NCI-H1436 (cell line): ENCODE data around the gene SEPTIN6.

ENCODE experiments used
- DNase-seq: peaks from one replicate; lab custom pipeline; 2025; lab: John Stamatoyannopoulos, UW

Gene SEPTIN6

DNA sequence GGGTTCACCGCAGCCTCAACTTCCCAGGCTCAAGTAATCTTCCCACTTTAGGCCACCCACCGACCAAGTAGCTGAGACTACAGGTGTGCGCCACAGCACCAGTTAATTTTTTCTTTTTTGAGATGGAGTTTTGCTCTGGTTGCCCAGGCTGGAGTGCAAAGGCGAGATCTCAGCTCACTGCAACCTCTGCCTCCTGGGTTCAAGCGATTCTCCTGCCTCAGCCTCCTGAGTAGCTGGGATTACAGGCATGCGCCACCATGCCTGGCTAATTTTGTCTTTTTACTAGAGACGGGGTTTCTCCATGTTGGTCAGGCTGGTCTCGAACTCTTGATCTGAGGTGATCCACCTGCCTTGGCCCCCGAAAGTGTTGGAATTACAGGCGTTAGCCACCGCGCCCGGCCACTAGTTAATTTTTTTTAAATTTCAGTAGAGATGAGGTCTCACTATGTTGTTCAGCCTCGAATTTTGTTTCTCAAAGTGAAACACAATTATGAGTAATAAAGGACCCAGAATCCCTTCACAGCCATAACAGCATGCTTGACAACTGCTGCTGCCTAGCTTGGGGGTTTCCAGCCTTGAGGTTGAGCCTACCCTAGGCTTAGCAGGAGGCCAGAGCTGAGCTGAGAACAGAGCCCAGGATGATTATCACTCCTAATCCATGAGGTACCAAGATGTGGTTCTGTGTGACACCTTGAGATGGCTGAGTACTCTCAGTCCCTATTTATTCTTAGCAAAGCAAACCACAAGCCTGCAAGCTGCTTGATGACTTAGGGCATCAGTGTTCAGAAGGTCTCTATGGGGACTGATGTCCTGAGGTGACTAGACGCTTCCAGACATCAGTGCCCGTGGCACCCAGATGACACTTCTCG is 45.2 kb downstream of the SEPTIN6 start:
- DNase-seq = no peak

DNA sequence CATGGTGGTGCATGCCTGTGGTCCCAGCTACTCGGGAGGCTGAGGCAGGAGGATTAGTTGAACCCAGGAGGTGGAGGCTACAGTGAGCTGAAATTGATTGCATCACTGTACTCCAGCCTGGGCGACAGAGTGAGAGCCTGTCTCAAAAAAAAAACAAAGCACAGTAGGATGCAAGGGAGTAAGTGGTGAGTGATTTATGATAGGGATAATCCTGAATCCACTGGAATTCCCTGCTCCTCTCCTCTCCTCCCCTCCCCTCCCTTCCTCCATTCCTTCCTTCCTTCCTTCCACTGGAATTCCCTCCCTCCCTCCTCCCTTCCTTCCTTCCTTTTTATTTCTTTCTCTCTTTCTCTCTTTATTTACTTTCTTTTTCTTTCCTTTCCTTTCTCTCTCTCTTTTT is 45.9 kb downstream of the SEPTIN6 start:
- DNase-seq = no peak

DNA sequence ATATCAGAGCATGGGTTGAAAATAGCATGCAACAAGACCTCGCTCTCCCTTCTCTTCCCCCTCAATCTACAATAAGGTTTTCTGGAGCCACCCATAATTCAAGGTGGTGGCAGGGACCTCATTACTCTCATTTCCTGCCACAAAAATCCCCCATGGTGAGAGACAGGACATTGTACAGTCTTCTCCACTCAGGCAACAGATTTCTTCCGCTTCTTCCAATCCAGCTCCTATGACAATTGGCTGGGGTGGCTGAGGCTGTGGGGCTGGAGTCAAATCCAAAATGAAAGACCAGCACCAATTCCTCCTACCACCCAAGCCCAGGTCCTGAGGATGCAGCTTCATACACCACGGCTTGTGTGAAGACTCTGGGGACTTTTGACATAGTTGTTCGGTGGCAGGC is 46.5 kb downstream of the SEPTIN6 start:
- no peak for DNase-seq

DNA sequence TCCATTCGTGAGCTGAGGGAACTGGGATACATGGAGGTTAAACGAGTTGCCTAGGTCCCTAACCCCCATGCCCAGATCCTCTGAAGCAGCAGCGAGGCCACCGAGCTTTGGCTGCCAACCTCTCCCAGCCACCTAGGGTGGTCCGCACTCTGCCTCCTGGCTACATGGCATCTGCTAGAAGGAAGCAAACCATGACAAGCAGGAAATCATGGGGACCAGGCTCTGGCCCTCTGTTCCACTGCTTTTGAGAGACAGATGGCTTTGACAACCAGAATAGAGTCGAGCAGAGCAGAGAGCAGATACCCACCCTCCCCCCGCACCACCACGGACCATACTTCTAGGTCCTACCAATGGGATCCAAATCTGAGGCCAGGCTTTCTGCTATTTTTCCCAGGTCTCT is 49.3 kb downstream of the SEPTIN6 start:
- no peak for DNase-seq
